ENCODE results near the gene SMAD6. TPM values are rescaled to one million over a fixed set of nuclear protein-coding genes. Genes with fewer than 3 reads are reported as not detected.

The SMAD6 gene
- total RNA-seq, 4 donors from 2014 or later, result 59.3 to 118 (median 62.3) TPM

- no peak overlapping the region for H3K27ac ChIP-seq
- no peaks in the 10 kb centered on the region for H3K36me3 ChIP-seq
- H3K27me3 ChIP-seq, result no peaks in the 10 kb centered on the region
- 94 to 96% methylated on average over 21 of the region's 21 CpGs for WGBS, 2 donors
- H3K4me1 ChIP-seq, result peaks cover 12 to 19% of the 10 kb centered on the region in 2 donors
- intact Hi-C loops (cut with DNase I), result loop anchor here (5.0 kb wide), 1 partner anchor 34 kb away; no protein-coding TSS in a partner anchor
- DNase-seq, result no peak
- TF ChIP-seq POLR2A (IDR thresholded peaks at IDR 0.05), result no peak
- TF ChIP-seq CTCF (IDR thresholded peaks at IDR 0.05), result no peak
- no peak overlapping the region for H3K4me3 ChIP-seq (replicated peaks in 1 of 3)
- H3K9me3 ChIP-seq, result no peaks in the 10 kb centered on the region
These were observed 106.3 kb downstream of the SMAD6 start for GRCh38 chr15:66808181-66808824.

- intact Hi-C loops (cut with DNase I), result loop anchor here (5.0 kb wide), 1 partner anchor 33 kb away; no protein-coding TSS in a partner anchor
- no peaks in the 10 kb centered on the region for H3K27me3 ChIP-seq
- DNase-seq, result no peak
- H3K27ac ChIP-seq, result no peak overlapping the region
- no peaks in the 10 kb centered on the region for H3K9me3 ChIP-seq
- peaks cover 0 to 8% of the 10 kb centered on the region in 2 donors for H3K4me1 ChIP-seq
- no peaks in the 10 kb centered on the region for H3K36me3 ChIP-seq
- WGBS, 2 donors, result 86 to 91% methylated on average over 4 of the region's 4 CpGs
- TF ChIP-seq POLR2A (IDR thresholded peaks at IDR 0.05) (no peak), CTCF (IDR thresholded peaks at IDR 0.05) (no peak)
- H3K4me3 ChIP-seq (replicated peaks in 1 of 3), result no peak overlapping the region
These were observed 107.6 kb downstream of the SMAD6 start for GRCh38 chr15:66809664-66810063.

- 68 to 69% methylated on average over 3 of the region's 3 CpGs for WGBS, 2 donors
- Histone ChIP-seq H3K36me3 (no peaks in the 10 kb centered on the region), H3K27ac (no peak overlapping the region), H3K27me3 (no peaks in the 10 kb centered on the region), H3K9me3 (no peaks in the 10 kb centered on the region), H3K4me3 (replicated peaks in 1 of 3) (no peak overlapping the region), H3K4me1 (no peaks in the 10 kb centered on the region)
- TF ChIP-seq CTCF (IDR thresholded peaks at IDR 0.05), result no peak
- no peak for TF ChIP-seq POLR2A (IDR thresholded peaks at IDR 0.05)
- no peak for DNase-seq
- intact Hi-C loops (cut with DNase I), result no loop called here
These were observed 113.3 kb downstream of the SMAD6 start for GRCh38 chr15:66815318-66815717.

- no peaks in the 10 kb centered on the region for H3K4me1 ChIP-seq
- no peak for DNase-seq
- H3K36me3 ChIP-seq, result no peaks in the 10 kb centered on the region
- no peak for TF ChIP-seq POLR2A (IDR thresholded peaks at IDR 0.05)
- H3K4me3 ChIP-seq (replicated peaks in 1 of 3), result no peak overlapping the region
- WGBS, 2 donors, result 96 to 97% methylated on average over 3 of the region's 3 CpGs
- no peaks in the 10 kb centered on the region for H3K27me3 ChIP-seq
- intact Hi-C loops (cut with DNase I), result no loop called here
- no peaks in the 10 kb centered on the region for H3K9me3 ChIP-seq
- no peak overlapping the region for H3K27ac ChIP-seq
These were observed 114.2 kb downstream of the SMAD6 start for GRCh38 chr15:66816201-66816600.

DNA sequence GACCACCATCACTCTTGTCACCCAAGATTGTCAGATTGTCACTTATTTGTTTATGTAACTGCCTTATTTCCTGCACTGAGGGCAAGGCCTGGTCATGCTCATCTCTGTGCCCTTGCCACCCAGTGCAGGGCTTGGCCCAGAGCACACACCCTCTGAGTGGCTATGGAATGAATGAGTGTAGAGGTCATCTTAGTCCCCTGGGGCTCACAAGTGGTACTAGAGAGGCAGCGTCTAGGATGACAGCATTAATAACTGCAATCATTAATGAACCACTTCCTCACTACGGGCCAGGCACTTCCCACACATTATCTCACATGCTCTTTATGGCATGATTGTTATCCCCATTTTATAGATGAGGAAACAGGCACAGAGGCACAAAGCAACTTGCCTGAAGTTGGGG is 117.0 kb downstream of the SMAD6 start:
- Histone ChIP-seq H3K4me1 (no peaks in the 10 kb centered on the region), H3K4me3 (replicated peaks in 1 of 3) (no peak overlapping the region), H3K36me3 (no peaks in the 10 kb centered on the region), H3K9me3 (no peaks in the 10 kb centered on the region), H3K27ac (no peak overlapping the region), H3K27me3 (no peaks in the 10 kb centered on the region)
- 39 to 54% methylated on average over 2 of the region's 2 CpGs for WGBS, 2 donors
- no peak for DNase-seq
- no peak for TF ChIP-seq CTCF (IDR thresholded peaks at IDR 0.05)
- TF ChIP-seq POLR2A (IDR thresholded peaks at IDR 0.05), result no peak
- intact Hi-C loops (cut with DNase I), result no loop called here
